Panc1 (cell line): ENCODE measurements around the gene ATAD5. TPM values are rescaled to one million over a fixed set of nuclear protein-coding genes. Genes with fewer than 3 reads are reported as not detected.
A peak's percentile ranks its signal among the peaks of the same experiment; 100 is the strongest.

ENCODE experiments used
- ATAC-seq: fragments of 200-7000 bp; cut with Tn5 transposase; 2 replicates; pipeline ENCODE4 v1.9.1; 2020; ENCODE audit warnings: mild to moderate bottlenecking, moderate library complexity
- BruUV-seq: library from RNA; stranded (reverse); fragments of 400-500 nt; replicated peaks from 2 replicates; lab custom pipeline; 2021; lab: Mats Ljungman, UMichigan
- CTCF ChIA-PET: fragments of 300-600 bp; sonication (Branson Sonifier 250); formaldehyde crosslinking; loops from one replicate; lab custom pipeline; 2022; ENCODE audit warnings: antibody characterized with exemption; lab: Charles Lee
- POLR2A ChIA-PET: fragments of 300-600 bp; sonication (Branson Sonifier 250); formaldehyde crosslinking; loops from one replicate; lab custom pipeline; 2022; ENCODE audit warnings: antibody characterized with exemption; lab: Charles Lee
- DNase-seq: peaks from one replicate; pipeline ENCODE4 v3.0.0-alpha.2; 2010; ENCODE audit warnings: low read depth, low spot score
- H3K27ac ChIP-seq: 2 replicates; pipeline ENCODE4 v1.5.1; 2011; ENCODE audit warnings: mild to moderate bottlenecking, low read length, inconsistent platforms
- H3K27me3 ChIP-seq: fragments of 200-500 bp; sonication (Bioruptor generic); 2 replicates; pipeline ENCODE4 v1.6.0; 2014; ENCODE audit warnings: low read length, inconsistent platforms; ENCODE audit not compliant: control insufficient read depth, insufficient read depth
- H3K36me3 ChIP-seq: fragments of 200-500 bp; sonication (Bioruptor generic); 2 replicates; pipeline ENCODE4 v1.5.1; 2014; ENCODE audit warnings: inconsistent platforms, mild to moderate bottlenecking, low read length, moderate library complexity; ENCODE audit not compliant: control insufficient read depth, insufficient read depth
- H3K4me1 ChIP-seq: 2 replicates; pipeline ENCODE4 v1.5.1; 2011; ENCODE audit warnings: inconsistent platforms, mild to moderate bottlenecking, low read length, moderate library complexity; ENCODE audit not compliant: control insufficient read depth, insufficient read depth
- H3K4me3 ChIP-seq, 2 experiments: 2 replicates each; pipeline ENCODE4 v1.5.1; 2011 to 2012; ENCODE audit warnings: low read depth in 2 of 2, low read length in 2 of 2, mild to moderate bottlenecking in 2 of 2, inconsistent platforms in 1 of 2, moderate library complexity in 1 of 2
- H3K9me3 ChIP-seq: fragments of 200-500 bp; sonication (Bioruptor generic); 2 replicates; pipeline ENCODE4 v1.5.1; 2014; ENCODE audit warnings: low read depth, mild to moderate bottlenecking, inconsistent platforms, low read length, moderate library complexity; ENCODE audit not compliant: control insufficient read depth, insufficient read depth
- POLR2AphosphoS5 ChIP-seq: IDR thresholded peaks from 2 replicates; pipeline ENCODE4 v1.6.1; 2012; ENCODE audit warnings: mild to moderate bottlenecking, low read depth, low read length, moderate library complexity
- SIN3A ChIP-seq: IDR thresholded peaks from 2 replicates; pipeline ENCODE4 v1.6.1; 2012; ENCODE audit warnings: low read depth, mild to moderate bottlenecking, low read length, moderate library complexity, borderline replicate concordance; ENCODE audit not compliant: insufficient read depth
- TCF7L2 ChIP-seq: IDR thresholded peaks from 2 replicates; pipeline ENCODE4 v1.6.1; 2011; ENCODE audit warnings: mild to moderate bottlenecking, low read depth, low read length, inconsistent platforms
- in situ Hi-C: cut with HindIII; loops from 2 replicates; pipeline ENCODE4 v1.10.0; 2016; ENCODE audit warnings: low sequenced_read_pairs, low pct_unique_long_range_greater_than_20kb
- intact Hi-C: fragments of 100-400 bp; cut with micrococcal nuclease; formaldehyde crosslinking; loops from one replicate; pipeline ENCODE4 v1.10.0; 2022; ENCODE audit not compliant: unreplicated experiment
- total RNA-seq: library from RNA; stranded (reverse); gene quantifications from one replicate; pipeline ENCODE4 v1.2.1, GENCODE V29; 2021; ENCODE audit not compliant: unreplicated experiment
- TF ChIP-seq, protein P1 (sequence below), 2 experiments: IDR thresholded peaks; 2 replicates each; pipeline ENCODE4 v1.6.1; 2011 to 2012; ENCODE audit warnings: low read depth in 2 of 2, control low read depth in 1 of 2, low read length in 1 of 2, mild to moderate bottlenecking in 1 of 2, moderate library complexity in 1 of 2; ENCODE audit not compliant: insufficient read depth in 1 of 2
- TF ChIP-seq, protein P2 (sequence below): fragments of 450-650 bp; IDR thresholded peaks from 2 replicates; pipeline ENCODE4 v1.5.1; 2017; ENCODE audit warnings: mild to moderate bottlenecking

The ATAD5 gene
- total RNA-seq, 1 experiment from 2014 or later, result 11.5 TPM

- no peak overlapping the region for H3K4me3 ChIP-seq
Observed at GRCh38 chr17:30816165-30816564, 15.6 kb upstream of the ATAD5 start.

DNA sequence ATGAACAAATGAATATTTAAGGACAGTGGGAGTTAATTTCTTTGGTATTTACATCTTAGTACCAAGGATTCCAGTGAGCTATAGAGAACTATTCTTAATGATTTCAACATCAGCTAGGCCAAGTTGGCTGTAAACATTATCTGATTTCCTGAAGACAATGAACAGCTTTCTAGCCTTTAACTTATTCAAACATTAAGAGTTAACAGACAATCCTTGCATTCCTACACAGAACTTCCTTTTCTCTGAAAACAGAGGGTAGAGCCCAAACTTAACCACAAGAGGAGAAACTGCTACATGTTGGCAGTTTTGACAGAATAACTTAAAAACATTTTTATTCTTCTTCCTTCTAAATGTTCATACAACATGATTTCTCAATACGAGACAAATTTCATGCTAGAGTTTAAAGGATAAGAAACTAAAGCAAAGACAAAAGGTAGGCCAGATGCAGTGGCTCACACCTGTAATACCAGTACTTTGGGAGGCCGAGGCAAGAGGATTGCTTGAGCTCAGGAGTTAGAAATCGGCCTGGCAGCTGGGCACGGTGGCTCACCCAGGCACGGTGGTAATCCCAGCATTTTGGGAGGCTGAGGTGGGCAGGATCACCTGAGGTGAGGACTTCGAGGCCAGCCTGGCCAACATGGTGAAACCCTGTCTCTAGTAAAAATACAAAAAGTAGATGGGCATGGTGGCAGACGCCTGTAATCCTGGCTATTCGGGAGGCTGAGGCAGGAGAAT lies 11.6 kb upstream of the ATAD5 start:
- in situ Hi-C loops (no loop called here), intact Hi-C loops (no loop called here)
- BruUV-seq, result TSS peak; percentile 31
- no peak overlapping the region for H3K27ac ChIP-seq
- H3K9me3 ChIP-seq, result no peaks in the 10 kb centered on the region
- no peak for ATAC-seq
- DNase-seq, result no peak
- TF ChIP-seq TCF7L2 (no peak), SIN3A (no peak), POLR2AphosphoS5 (no peak)
- TF ChIP-seq, protein P1, sequence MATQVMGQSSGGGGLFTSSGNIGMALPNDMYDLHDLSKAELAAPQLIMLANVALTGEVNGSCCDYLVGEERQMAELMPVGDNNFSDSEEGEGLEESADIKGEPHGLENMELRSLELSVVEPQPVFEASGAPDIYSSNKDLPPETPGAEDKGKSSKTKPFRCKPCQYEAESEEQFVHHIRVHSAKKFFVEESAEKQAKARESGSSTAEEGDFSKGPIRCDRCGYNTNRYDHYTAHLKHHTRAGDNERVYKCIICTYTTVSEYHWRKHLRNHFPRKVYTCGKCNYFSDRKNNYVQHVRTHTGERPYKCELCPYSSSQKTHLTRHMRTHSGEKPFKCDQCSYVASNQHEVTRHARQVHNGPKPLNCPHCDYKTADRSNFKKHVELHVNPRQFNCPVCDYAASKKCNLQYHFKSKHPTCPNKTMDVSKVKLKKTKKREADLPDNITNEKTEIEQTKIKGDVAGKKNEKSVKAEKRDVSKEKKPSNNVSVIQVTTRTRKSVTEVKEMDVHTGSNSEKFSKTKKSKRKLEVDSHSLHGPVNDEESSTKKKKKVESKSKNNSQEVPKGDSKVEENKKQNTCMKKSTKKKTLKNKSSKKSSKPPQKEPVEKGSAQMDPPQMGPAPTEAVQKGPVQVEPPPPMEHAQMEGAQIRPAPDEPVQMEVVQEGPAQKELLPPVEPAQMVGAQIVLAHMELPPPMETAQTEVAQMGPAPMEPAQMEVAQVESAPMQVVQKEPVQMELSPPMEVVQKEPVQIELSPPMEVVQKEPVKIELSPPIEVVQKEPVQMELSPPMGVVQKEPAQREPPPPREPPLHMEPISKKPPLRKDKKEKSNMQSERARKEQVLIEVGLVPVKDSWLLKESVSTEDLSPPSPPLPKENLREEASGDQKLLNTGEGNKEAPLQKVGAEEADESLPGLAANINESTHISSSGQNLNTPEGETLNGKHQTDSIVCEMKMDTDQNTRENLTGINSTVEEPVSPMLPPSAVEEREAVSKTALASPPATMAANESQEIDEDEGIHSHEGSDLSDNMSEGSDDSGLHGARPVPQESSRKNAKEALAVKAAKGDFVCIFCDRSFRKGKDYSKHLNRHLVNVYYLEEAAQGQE (IDR thresholded peaks at IDR 0.05; ENCODE audit: insufficient read depth in 1 of 2, low read depth in 2 of 2, low read length in 1 of 2), result no peak
- TF ChIP-seq, protein P2, sequence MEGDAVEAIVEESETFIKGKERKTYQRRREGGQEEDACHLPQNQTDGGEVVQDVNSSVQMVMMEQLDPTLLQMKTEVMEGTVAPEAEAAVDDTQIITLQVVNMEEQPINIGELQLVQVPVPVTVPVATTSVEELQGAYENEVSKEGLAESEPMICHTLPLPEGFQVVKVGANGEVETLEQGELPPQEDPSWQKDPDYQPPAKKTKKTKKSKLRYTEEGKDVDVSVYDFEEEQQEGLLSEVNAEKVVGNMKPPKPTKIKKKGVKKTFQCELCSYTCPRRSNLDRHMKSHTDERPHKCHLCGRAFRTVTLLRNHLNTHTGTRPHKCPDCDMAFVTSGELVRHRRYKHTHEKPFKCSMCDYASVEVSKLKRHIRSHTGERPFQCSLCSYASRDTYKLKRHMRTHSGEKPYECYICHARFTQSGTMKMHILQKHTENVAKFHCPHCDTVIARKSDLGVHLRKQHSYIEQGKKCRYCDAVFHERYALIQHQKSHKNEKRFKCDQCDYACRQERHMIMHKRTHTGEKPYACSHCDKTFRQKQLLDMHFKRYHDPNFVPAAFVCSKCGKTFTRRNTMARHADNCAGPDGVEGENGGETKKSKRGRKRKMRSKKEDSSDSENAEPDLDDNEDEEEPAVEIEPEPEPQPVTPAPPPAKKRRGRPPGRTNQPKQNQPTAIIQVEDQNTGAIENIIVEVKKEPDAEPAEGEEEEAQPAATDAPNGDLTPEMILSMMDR, result no peak
- H3K27me3 ChIP-seq, result no peaks in the 10 kb centered on the region
- no peaks in the 10 kb centered on the region for H3K36me3 ChIP-seq
- no peak overlapping the region for H3K4me3 ChIP-seq
- ChIA-PET CTCF (interaction anchor here (0.7 kb wide), 1 partner anchor 479 kb away, joined by 10 read pairs; no protein-coding TSS in a partner anchor), POLR2A (no interaction called here)
- H3K4me1 ChIP-seq, result peaks cover 19% of the 10 kb centered on the region

More at GRCh38 chr17:30816165-30816564, 15.6 kb upstream of the ATAD5 start:
- BruUV-seq, result no TSS peak
- ChIA-PET POLR2A (no interaction called here), CTCF (no interaction called here)
- ATAC-seq, result no peak
- in situ Hi-C loops, result no loop called here
- no peaks in the 10 kb centered on the region for H3K27me3 ChIP-seq
- no peaks in the 10 kb centered on the region for H3K9me3 ChIP-seq
- intact Hi-C loops, result no loop called here
- no peak overlapping the region for H3K27ac ChIP-seq
- no peak for TF ChIP-seq POLR2AphosphoS5
- no peak for TF ChIP-seq SIN3A
- TF ChIP-seq, protein P1 (IDR thresholded peaks at IDR 0.05; ENCODE audit: insufficient read depth in 1 of 2, low read depth in 2 of 2, low read length in 1 of 2), result no peak
- TF ChIP-seq TCF7L2, result no peak
- DNase-seq, result no peak
- H3K36me3 ChIP-seq, result no peaks in the 10 kb centered on the region
- H3K4me1 ChIP-seq, result 0 out of 2 replicates have a peak, but pooled peaks cover 4% of the 10 kb centered on the region
